Esophagus muscularis mucosa (tissue), 3 donors: Measurements from ENCODE around the gene COMMD1.

Source experiments
- CTCF ChIP-seq, 3 experiments: fragments of 200-600 bp in 2 of 3; fragments of 450-650 bp in 1 of 3; sonication (generic) in 2 of 3; IDR thresholded peaks; one replicate each; pipeline ENCODE4 v1.5.1; 2017 to 2019; ENCODE audit warnings: antibody characterized with exemption in 3 of 3, mild to moderate bottlenecking in 2 of 3, moderate library complexity in 1 of 3
- POLR2A ChIP-seq: fragments of 450-650 bp; IDR thresholded peaks from one replicate; pipeline ENCODE4 v1.6.1; 2017; ENCODE audit warnings: antibody characterized with exemption, moderate library complexity, mild to moderate bottlenecking, low read depth
- POLR2AphosphoS5 ChIP-seq, 2 donors: sonication (generic); formaldehyde crosslinking; IDR thresholded peaks; one replicate each; pipeline ENCODE4 v1.6.1; 2017; ENCODE audit warnings: antibody characterized with exemption in 2 of 2

- TF ChIP-seq CTCF (IDR thresholded peaks at IDR 0.05), result no peak
- TF ChIP-seq POLR2A, result no peak
- TF ChIP-seq POLR2AphosphoS5 (IDR thresholded peaks at IDR 0.05), result no peak
Observed at GRCh38 chr2:62065243-62065642, 159.8 kb downstream of the COMMD1 start.
